ENCODE data around the gene SNX11. TPM values are rescaled to one million over a fixed set of nuclear protein-coding genes. Genes with fewer than 3 reads are reported as not detected.

Gene SNX11
- total and polyA plus RNA-seq, 2 of the 8 experiments (the other 6 are each of a cell fraction or from before 2014, with no cell fraction given), result 21.1 to 21.4 TPM

DNA sequence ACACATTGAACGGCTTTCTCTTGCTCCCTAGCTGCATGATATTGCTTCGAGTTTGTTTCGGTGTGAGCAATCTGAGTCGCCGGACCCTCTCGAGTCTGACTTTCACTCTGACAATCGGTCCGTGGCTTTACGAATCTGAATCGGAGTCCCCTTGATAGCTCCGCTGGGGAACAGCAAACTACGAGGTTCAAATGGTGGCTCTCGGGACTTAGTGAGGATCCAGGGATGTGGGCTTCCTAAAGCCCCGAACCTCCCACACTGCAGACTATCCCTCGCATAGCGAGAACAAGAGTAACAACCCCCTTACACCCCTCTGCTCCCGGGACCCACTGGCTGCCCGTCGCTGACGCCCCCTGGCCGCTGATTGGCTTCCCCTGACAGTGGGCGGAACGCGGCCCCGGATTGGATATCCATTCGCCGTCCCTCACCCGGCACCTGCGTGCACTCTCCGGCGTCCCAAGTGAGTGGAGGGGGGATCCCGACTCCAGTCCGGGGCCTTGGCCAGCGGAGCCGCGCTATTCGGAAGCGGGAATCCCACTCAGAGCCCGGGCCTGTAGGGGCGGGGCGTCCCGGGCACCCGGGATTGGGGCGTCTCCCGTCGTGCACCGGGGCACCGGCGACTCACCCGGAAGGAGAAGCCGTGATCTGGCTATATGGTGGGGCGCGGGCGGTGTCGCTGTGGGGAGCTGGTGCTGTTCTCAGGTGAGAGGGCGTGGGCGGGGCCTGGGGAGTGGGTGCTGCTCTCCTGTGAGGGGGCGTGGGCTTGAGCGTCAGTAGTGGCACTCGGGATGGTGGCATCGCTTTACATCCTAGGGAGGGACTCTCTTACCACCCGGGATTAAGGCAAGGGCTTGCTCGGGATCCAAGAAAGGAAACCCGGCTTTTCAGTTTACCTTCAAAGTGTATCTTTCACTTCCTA is at the start of gene SNX11 (continued):
- TF ChIP-seq SAP30 (IDR thresholded peaks at IDR 0.05; ENCODE audit: insufficient read depth, insufficient replicate concordance, low read length), result no peak
- no peak for TF ChIP-seq ZNF274 (IDR thresholded peaks at IDR 0.05; ENCODE audit: borderline replicate concordance, extremely low read depth, low read length)
- TF ChIP-seq SUZ12 (IDR thresholded peaks at IDR 0.05; ENCODE audit: low read length), result no peak
- no peak for TF ChIP-seq HDAC6 (IDR thresholded peaks at IDR 0.05; ENCODE audit: low read depth, low read length)
- peak; percentile 65 for TF ChIP-seq KDM4A (IDR thresholded peaks at IDR 0.05; ENCODE audit: low read depth, low read length, severe bottlenecking)
- peak; percentile 45 for TF ChIP-seq POLR2AphosphoS5 (IDR thresholded peaks at IDR 0.05; ENCODE audit: low read depth, low read length)
- TF ChIP-seq, protein P1, sequence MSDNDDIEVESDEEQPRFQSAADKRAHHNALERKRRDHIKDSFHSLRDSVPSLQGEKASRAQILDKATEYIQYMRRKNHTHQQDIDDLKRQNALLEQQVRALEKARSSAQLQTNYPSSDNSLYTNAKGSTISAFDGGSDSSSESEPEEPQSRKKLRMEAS (IDR thresholded peaks at IDR 0.05), result peak; percentile 55; the same call in 1 of the 2 replicates
- no peak for TF ChIP-seq SIRT6 (IDR thresholded peaks at IDR 0.05; ENCODE audit: low read length)
- no peak for TF ChIP-seq RFX5 (IDR thresholded peaks at IDR 0.05; ENCODE audit: borderline replicate concordance, low read depth, low read length)
- TF ChIP-seq BRCA1 (IDR thresholded peaks at IDR 0.05; ENCODE audit: low read depth, low read length), result peak; percentile 50; the same call in 1 of the 2 replicates
- TF ChIP-seq CREB1 (IDR thresholded peaks at IDR 0.05), result peak; percentile 68
- TF ChIP-seq TBP (IDR thresholded peaks at IDR 0.05; ENCODE audit: low read depth, low read length), result peak; percentile 70
- no peak for TF ChIP-seq CBX5 (IDR thresholded peaks at IDR 0.05; ENCODE audit: low read depth, low read length)
- TF ChIP-seq, protein P2, sequence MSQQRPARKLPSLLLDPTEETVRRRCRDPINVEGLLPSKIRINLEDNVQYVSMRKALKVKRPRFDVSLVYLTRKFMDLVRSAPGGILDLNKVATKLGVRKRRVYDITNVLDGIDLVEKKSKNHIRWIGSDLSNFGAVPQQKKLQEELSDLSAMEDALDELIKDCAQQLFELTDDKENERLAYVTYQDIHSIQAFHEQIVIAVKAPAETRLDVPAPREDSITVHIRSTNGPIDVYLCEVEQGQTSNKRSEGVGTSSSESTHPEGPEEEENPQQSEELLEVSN (IDR thresholded peaks at IDR 0.05), result no peak; the same call in 1 of the 2 replicates
- TF ChIP-seq, protein P3, sequence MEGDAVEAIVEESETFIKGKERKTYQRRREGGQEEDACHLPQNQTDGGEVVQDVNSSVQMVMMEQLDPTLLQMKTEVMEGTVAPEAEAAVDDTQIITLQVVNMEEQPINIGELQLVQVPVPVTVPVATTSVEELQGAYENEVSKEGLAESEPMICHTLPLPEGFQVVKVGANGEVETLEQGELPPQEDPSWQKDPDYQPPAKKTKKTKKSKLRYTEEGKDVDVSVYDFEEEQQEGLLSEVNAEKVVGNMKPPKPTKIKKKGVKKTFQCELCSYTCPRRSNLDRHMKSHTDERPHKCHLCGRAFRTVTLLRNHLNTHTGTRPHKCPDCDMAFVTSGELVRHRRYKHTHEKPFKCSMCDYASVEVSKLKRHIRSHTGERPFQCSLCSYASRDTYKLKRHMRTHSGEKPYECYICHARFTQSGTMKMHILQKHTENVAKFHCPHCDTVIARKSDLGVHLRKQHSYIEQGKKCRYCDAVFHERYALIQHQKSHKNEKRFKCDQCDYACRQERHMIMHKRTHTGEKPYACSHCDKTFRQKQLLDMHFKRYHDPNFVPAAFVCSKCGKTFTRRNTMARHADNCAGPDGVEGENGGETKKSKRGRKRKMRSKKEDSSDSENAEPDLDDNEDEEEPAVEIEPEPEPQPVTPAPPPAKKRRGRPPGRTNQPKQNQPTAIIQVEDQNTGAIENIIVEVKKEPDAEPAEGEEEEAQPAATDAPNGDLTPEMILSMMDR (IDR thresholded peaks at IDR 0.05; ENCODE audit: control extremely low read depth in 1 of 3, insufficient read depth in 1 of 3, low read depth in 1 of 3, low read length in 3 of 3), result no peak
- no peak for TF ChIP-seq BCL11A (IDR thresholded peaks at IDR 0.05; ENCODE audit: low read depth in 2 of 2, low read length in 2 of 2)
- TF ChIP-seq NRF1 (IDR thresholded peaks at IDR 0.05; ENCODE audit: low read depth, low read length), result no peak
- TF ChIP-seq GABPA (IDR thresholded peaks at IDR 0.05; ENCODE audit: borderline replicate concordance, insufficient read depth, low read length), result no peak
- TF ChIP-seq CBX8 (IDR thresholded peaks at IDR 0.05; ENCODE audit: borderline replicate concordance, low read depth, low read length), result no peak
- no peak for TF ChIP-seq JUND (IDR thresholded peaks at IDR 0.05; ENCODE audit: low read length)
- TF ChIP-seq SP2 (IDR thresholded peaks at IDR 0.05; ENCODE audit: low read length), result peak; percentile 20; the same call in 1 of the 2 replicates
